Ishikawa (cell line): ENCODE results near the gene PACS1.
A peak's percentile ranks its signal among the peaks of the same experiment; 100 is the strongest.

Experiments
- CEBPB ChIP-seq: IDR thresholded peaks from 2 replicates; pipeline ENCODE4 v1.6.1; 2012
- CREB1 ChIP-seq: IDR thresholded peaks from 2 replicates; pipeline ENCODE4 v1.6.1; 2012; ENCODE audit warnings: low read depth
- EGR1 ChIP-seq: IDR thresholded peaks from 2 replicates; pipeline ENCODE4 v1.6.1; 2012
- EP300 ChIP-seq: IDR thresholded peaks from 2 replicates; pipeline ENCODE4 v1.6.1; 2012; ENCODE audit warnings: borderline replicate concordance
- FOXM1 ChIP-seq: IDR thresholded peaks from 2 replicates; pipeline ENCODE4 v1.6.1; 2012; ENCODE audit warnings: low read depth, borderline replicate concordance
- NFIC ChIP-seq: IDR thresholded peaks from 2 replicates; pipeline ENCODE4 v1.6.1; 2012
- RAD21 ChIP-seq: IDR thresholded peaks from 2 replicates; pipeline ENCODE4 v1.6.1; 2012; ENCODE audit warnings: low read depth
- TAF1 ChIP-seq: IDR thresholded peaks from 2 replicates; pipeline ENCODE4 v1.6.1; 2012; ENCODE audit warnings: low read depth, mild to moderate bottlenecking
- TCF12 ChIP-seq: IDR thresholded peaks from 2 replicates; pipeline ENCODE4 v1.6.1; 2012; ENCODE audit warnings: low read depth
- TEAD4 ChIP-seq: IDR thresholded peaks from 2 replicates; pipeline ENCODE4 v1.6.1; 2012
- YY1 ChIP-seq: IDR thresholded peaks from 2 replicates; pipeline ENCODE4 v1.6.1; 2012; ENCODE audit warnings: low read depth
- ZBTB7A ChIP-seq: IDR thresholded peaks from 2 replicates; pipeline ENCODE4 v1.6.1; 2012; ENCODE audit warnings: low read depth
- TF ChIP-seq, protein P1 (sequence below): IDR thresholded peaks from 2 replicates; pipeline ENCODE4 v1.6.1; 2012; ENCODE audit warnings: low read depth, mild to moderate bottlenecking
- TF ChIP-seq, protein P2 (sequence below): IDR thresholded peaks from 2 replicates; pipeline ENCODE4 v1.6.1; 2012
- TF ChIP-seq, protein P3 (sequence below): IDR thresholded peaks from 2 replicates; pipeline ENCODE4 v1.6.1; 2012

PACS1 gene

DNA sequence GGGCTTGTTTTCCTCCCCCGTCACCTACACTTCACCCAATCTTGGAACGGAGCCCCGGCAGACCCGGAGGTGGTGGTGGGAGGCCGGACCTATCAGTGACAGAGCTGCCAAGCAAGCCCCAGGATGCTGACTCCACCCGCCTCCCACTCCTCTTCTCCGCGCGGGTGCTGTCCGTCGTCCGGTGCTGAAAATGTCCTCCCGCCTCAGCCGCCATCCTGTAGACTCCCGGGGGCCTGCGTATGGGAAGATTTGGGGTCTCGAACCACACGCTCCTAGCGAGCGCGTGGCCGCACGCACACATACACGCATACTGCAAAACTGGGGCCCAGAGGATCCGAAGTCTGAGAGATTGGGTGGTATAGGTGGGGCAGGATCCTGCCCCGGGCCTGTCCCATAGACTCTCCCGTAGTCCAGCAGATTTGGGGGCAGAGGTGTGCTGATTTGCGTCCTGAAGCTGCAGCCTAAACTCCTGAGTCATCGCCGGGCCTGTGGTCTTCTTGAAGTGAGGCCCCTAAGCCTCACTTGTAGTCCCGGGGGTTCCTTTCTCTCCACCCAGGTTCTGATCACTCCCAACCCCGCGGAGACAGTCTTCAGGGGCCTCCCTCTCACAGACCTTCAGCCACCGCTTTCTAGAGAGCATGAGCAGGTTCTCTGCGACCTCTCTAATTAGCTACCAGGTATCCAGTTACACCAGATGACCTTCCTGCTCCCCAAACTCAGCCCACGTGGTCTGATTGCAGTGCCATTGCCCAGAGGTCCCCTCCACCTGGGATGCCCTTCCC is 219.7 kb downstream of the PACS1 start:
- TF ChIP-seq CEBPB (no peak), FOXM1 (no peak), NFIC (no peak), ZBTB7A (peak; percentile 89), EP300 (no peak), EGR1 (peak; percentile 57; the same call in 1 of the 2 replicates), YY1 (0 out of 2 replicates have a peak, but pooled peaks have one; percentile 59)
- TF ChIP-seq, protein P1, sequence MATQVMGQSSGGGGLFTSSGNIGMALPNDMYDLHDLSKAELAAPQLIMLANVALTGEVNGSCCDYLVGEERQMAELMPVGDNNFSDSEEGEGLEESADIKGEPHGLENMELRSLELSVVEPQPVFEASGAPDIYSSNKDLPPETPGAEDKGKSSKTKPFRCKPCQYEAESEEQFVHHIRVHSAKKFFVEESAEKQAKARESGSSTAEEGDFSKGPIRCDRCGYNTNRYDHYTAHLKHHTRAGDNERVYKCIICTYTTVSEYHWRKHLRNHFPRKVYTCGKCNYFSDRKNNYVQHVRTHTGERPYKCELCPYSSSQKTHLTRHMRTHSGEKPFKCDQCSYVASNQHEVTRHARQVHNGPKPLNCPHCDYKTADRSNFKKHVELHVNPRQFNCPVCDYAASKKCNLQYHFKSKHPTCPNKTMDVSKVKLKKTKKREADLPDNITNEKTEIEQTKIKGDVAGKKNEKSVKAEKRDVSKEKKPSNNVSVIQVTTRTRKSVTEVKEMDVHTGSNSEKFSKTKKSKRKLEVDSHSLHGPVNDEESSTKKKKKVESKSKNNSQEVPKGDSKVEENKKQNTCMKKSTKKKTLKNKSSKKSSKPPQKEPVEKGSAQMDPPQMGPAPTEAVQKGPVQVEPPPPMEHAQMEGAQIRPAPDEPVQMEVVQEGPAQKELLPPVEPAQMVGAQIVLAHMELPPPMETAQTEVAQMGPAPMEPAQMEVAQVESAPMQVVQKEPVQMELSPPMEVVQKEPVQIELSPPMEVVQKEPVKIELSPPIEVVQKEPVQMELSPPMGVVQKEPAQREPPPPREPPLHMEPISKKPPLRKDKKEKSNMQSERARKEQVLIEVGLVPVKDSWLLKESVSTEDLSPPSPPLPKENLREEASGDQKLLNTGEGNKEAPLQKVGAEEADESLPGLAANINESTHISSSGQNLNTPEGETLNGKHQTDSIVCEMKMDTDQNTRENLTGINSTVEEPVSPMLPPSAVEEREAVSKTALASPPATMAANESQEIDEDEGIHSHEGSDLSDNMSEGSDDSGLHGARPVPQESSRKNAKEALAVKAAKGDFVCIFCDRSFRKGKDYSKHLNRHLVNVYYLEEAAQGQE = peak; percentile 99
- TF ChIP-seq, protein P2, sequence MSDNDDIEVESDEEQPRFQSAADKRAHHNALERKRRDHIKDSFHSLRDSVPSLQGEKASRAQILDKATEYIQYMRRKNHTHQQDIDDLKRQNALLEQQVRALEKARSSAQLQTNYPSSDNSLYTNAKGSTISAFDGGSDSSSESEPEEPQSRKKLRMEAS = peak; percentile 11; the same call in 1 of the 2 replicates

DNA sequence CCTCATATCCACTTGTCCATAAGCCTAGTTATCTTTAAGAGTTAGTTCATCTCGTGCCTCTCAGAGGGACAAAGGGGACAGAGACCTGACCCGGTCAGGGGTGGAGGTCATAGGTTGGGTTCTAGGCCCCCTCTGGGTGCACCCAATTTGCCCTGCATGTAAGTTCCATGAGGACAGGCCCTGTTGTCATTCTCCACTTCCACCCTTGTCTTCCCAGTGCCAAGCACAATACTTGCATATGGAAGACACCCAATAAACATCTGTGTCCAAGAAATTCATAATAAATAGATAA is 220.2 kb downstream of the PACS1 start:
- no peak for TF ChIP-seq NFIC

DNA sequence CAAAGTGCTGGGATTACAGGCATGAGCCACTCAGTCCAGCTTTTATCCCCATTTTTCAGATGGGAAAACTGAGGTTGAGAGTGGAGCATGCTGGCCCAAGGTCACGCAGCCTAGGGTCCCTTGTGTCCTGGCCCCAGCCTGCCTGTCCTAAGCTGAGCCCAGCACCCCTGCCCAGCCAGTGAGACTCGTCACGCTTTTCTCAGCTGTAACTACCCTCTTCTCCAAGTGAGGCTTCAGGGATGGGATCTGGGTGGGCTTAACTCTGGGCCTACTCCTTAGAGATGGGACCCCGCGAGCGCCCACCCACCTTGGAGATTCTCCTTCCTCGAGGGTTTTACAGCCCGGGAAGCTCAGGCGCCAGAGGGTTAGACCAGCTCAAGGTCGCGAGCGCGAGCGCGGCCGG is 221.2 kb downstream of the PACS1 start:
- TF ChIP-seq ZBTB7A (0 out of 2 replicates have a peak, but pooled peaks have one; percentile 20), YY1 (no peak)

DNA sequence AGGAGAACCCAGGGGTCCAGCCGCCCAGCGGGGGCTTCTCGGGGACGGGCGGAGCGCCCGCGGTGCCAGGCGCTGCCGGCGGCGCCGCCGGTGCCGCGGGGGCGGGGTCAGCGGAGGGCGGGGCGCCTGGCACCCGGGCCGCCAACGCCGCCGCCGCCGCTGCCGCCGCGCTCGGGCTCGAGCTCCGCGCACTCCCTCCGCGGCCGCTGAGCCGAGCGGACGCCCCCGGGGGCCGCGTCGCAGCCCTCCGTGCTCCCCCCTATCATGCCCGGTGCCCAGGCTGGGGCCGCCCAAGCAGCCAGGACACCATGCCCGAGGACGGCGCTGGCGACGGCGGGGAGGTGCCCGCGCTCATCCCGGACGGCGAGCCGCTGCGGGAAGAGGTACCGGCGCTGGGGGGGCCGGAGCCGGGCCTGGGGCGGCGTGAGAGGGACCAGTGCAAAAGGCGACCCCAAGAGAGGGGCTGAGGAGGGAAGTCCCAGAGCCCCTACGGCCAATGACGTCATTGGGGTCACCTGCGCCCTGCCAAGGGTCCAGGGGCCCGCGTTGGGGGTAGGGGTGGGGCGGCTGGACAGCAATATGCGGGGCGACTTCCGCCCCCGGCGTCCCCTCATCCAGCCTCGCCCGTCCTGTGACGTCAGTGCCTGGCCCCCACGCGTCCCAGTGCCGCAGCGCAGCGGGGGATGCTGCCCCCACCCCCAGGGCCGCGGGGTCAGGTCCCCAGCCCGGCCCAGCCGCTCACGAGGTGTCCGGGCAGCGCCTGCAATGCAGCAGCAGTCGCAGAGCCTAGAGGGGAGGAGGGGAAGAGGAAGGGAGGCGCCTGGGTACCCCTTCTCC is 221.9 kb downstream of the PACS1 start, which contains the start of gene TMEM151A:
TMEM151A (plus strand) TSS at position 189 of the 837 bp plus-strand sequence; CDS start at position 309, 120 bp downstream.
- TF ChIP-seq CREB1 (no peak), ZBTB7A (peak; percentile 50; the same call in 1 of the 2 replicates)
- TF ChIP-seq, protein P1 = 0 out of 2 replicates have a peak, but pooled peaks have one; percentile 23

DNA sequence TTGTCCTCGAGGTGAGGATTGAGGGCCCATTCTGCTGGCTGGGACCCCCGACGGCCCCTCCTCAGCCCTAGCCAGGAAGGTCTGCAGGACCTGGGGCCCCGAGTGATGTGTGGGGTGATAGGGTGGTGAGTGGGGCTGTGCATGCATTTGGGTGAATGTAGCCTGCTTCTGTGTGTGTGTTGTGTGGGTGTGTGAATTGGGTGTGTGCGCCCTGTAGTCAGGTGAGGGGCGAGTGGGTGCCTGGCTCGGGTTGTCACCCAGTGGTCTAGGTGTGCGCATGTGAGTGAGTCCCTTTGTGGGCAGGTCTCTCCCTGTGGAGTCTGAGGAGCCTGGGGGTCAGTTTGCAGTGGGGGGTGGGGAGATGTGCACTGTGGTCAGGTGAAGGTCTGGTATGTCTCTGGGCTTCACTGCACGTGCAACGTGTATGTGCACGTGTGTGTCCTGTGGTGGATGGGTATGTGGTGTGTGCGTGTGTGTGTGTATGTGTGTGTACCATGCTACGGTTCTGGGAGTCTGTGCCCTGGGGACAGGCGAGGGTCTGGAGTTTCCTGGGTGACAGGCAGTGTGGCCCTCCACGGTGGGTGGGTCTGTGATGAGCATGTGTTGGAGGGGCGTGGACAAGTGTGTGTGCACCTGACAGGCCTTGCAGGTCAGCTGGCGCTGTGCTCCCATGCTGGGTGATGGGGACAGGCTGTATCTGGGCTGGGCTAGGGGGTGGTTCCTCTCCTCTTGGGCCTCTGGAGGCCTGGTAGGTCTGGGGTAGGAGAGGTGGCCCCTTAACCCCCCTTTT is 222.7 kb downstream of the PACS1 start:
- no peak for TF ChIP-seq ZBTB7A
- TF ChIP-seq TCF12 = no peak
- no peak for TF ChIP-seq RAD21

DNA sequence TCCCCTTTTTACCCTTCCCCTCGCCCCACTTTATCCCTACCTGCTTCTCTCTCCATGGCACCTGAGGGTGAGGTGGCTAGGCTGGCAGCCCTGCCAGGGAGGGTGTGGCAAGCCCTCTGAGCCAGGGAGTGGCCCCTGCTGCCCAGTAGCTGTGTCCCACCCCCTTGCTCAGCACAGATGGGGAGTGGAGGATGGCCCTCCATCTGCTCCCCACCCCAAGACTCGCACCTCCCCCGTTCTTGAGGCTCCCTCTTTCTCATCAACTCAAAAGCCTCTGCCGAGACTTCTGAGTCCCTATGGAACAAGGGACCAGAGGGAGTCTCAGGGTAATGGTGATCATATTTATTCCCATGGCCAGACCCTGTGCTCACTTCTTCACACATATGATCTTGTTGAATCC is 223.3 kb downstream of the PACS1 start:
- TF ChIP-seq EGR1 (no peak), NFIC (no peak), CEBPB (no peak), TCF12 (no peak), ZBTB7A (no peak), RAD21 (no peak), EP300 (no peak), TAF1 (no peak), FOXM1 (no peak), TEAD4 (no peak), CREB1 (no peak), YY1 (no peak)
- TF ChIP-seq, protein P1 = no peak
- TF ChIP-seq, protein P2 = no peak
- TF ChIP-seq, protein P3, sequence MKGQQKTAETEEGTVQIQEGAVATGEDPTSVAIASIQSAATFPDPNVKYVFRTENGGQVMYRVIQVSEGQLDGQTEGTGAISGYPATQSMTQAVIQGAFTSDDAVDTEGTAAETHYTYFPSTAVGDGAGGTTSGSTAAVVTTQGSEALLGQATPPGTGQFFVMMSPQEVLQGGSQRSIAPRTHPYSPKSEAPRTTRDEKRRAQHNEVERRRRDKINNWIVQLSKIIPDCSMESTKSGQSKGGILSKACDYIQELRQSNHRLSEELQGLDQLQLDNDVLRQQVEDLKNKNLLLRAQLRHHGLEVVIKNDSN = no peak
